T-helper 2 cell treated with Interferon-gamma antibody and Interleukin-4, amounts not matched to agents 5 μg/mL and 100 μg/mL, for 36 hours (primary cell): ENCODE measurements around the gene TMPRSS4.

ENCODE experiments used
- DNase-seq: peaks from one replicate; pipeline ENCODE4 v3.0.0; 2021; ENCODE audit warnings: low spot score
- H3K27ac Mint-ChIP-seq: one replicate; pipeline ENCODE4 v1.8.0; 2021; ENCODE audit warnings: mild to moderate bottlenecking, mixed read lengths
- H3K27me3 Mint-ChIP-seq: one replicate; pipeline ENCODE4 v1.8.0; 2021; ENCODE audit warnings: low read depth, mixed read lengths
- H3K36me3 Mint-ChIP-seq: one replicate; pipeline ENCODE4 v1.8.0; 2021; ENCODE audit warnings: low read depth, mixed read lengths
- H3K4me1 Mint-ChIP-seq: one replicate; pipeline ENCODE4 v1.8.0; 2021; ENCODE audit warnings: low read depth, mixed read lengths
- H3K4me3 Mint-ChIP-seq: one replicate; pipeline ENCODE4 v1.8.0; 2022; ENCODE audit warnings: mild to moderate bottlenecking, moderate library complexity, mixed read lengths
- H3K9me3 Mint-ChIP-seq: one replicate; pipeline ENCODE4 v1.8.0; 2021; ENCODE audit warnings: mixed read lengths

TMPRSS4 gene

GRCh38 chr11:118115048-118115447, 38.2 kb downstream of the TMPRSS4 start:
- Mint-ChIP-seq H3K27ac (no peak overlapping the region), H3K27me3 (peaks cover 7% of the 10 kb centered on the region), H3K4me1 (peaks cover 10% of the 10 kb centered on the region), H3K4me3 (no peak overlapping the region), H3K36me3 (no peaks in the 10 kb centered on the region), H3K9me3 (no peaks in the 10 kb centered on the region)
- DNase-seq = no peak

- Mint-ChIP-seq H3K4me3 (no peak overlapping the region), H3K27ac (no peak overlapping the region), H3K27me3 (peaks cover 11% of the 10 kb centered on the region), H3K9me3 (no peaks in the 10 kb centered on the region), H3K4me1 (peaks cover 10% of the 10 kb centered on the region), H3K36me3 (no peaks in the 10 kb centered on the region)
- no peak for DNase-seq
Observed at GRCh38 chr11:118117790-118118601, 41.1 kb downstream of the TMPRSS4 start.

- peaks cover 5% of the 10 kb centered on the region for H3K4me1 Mint-ChIP-seq
- no peak overlapping the region for H3K27ac Mint-ChIP-seq
- no peak for DNase-seq
- H3K4me3 Mint-ChIP-seq = no peak overlapping the region
- H3K9me3 Mint-ChIP-seq = no peaks in the 10 kb centered on the region
- no peaks in the 10 kb centered on the region for H3K36me3 Mint-ChIP-seq
- H3K27me3 Mint-ChIP-seq = peaks cover 9% of the 10 kb centered on the region
Observed at GRCh38 chr11:118120793-118121192, 43.9 kb downstream of the TMPRSS4 start.

- H3K36me3 Mint-ChIP-seq = no peaks in the 10 kb centered on the region
- H3K4me1 Mint-ChIP-seq = peaks cover 2% of the 10 kb centered on the region
- H3K27ac Mint-ChIP-seq = no peak overlapping the region
- no peaks in the 10 kb centered on the region for H3K9me3 Mint-ChIP-seq
- DNase-seq = no peak
- H3K4me3 Mint-ChIP-seq = no peak overlapping the region
- H3K27me3 Mint-ChIP-seq = peaks cover 16% of the 10 kb centered on the region
Observed at GRCh38 chr11:118124929-118125535, 48.2 kb downstream of the TMPRSS4 start.

GRCh38 chr11:118126082-118126838, 49.4 kb downstream of the TMPRSS4 start:
- Mint-ChIP-seq H3K4me1 (peaks cover 2% of the 10 kb centered on the region), H3K36me3 (no peaks in the 10 kb centered on the region), H3K9me3 (no peaks in the 10 kb centered on the region), H3K27ac (no peak overlapping the region), H3K4me3 (no peak overlapping the region), H3K27me3 (peaks cover 23% of the 10 kb centered on the region)
- no peak for DNase-seq

- Mint-ChIP-seq H3K36me3 (no peaks in the 10 kb centered on the region), H3K4me3 (no peak overlapping the region), H3K27me3 (peaks cover 22% of the 10 kb centered on the region), H3K27ac (no peak overlapping the region), H3K9me3 (no peaks in the 10 kb centered on the region), H3K4me1 (peaks cover 2% of the 10 kb centered on the region)
- DNase-seq = no peak
Observed at GRCh38 chr11:118128310-118128709, 51.4 kb downstream of the TMPRSS4 start.

- H3K27me3 Mint-ChIP-seq = peaks cover 24% of the 10 kb centered on the region
- no peaks in the 10 kb centered on the region for H3K9me3 Mint-ChIP-seq
- H3K4me3 Mint-ChIP-seq = no peak overlapping the region
- peaks cover 2% of the 10 kb centered on the region for H3K4me1 Mint-ChIP-seq
- no peaks in the 10 kb centered on the region for H3K36me3 Mint-ChIP-seq
- no peak overlapping the region for H3K27ac Mint-ChIP-seq
- DNase-seq = no peak
Observed at GRCh38 chr11:118128721-118129470, 52.0 kb downstream of the TMPRSS4 start.

GRCh38 chr11:118129471-118130172, 52.7 kb downstream of the TMPRSS4 start:
- Mint-ChIP-seq H3K27me3 (peaks cover 31% of the 10 kb centered on the region), H3K4me3 (no peak overlapping the region), H3K4me1 (peaks cover 2% of the 10 kb centered on the region), H3K36me3 (no peaks in the 10 kb centered on the region), H3K27ac (no peak overlapping the region), H3K9me3 (no peaks in the 10 kb centered on the region)
- DNase-seq = no peak

GRCh38 chr11:118132385-118133151, 55.7 kb downstream of the TMPRSS4 start:
- no peak for DNase-seq
- Mint-ChIP-seq H3K27me3 (peaks cover 37% of the 10 kb centered on the region), H3K4me3 (no peak overlapping the region), H3K27ac (no peak overlapping the region), H3K36me3 (no peaks in the 10 kb centered on the region), H3K4me1 (peaks cover 2% of the 10 kb centered on the region), H3K9me3 (no peaks in the 10 kb centered on the region)

GRCh38 chr11:118133816-118134215, 56.9 kb downstream of the TMPRSS4 start:
- Mint-ChIP-seq H3K4me1 (peaks cover 2% of the 10 kb centered on the region), H3K27me3 (peaks cover 36% of the 10 kb centered on the region), H3K9me3 (no peaks in the 10 kb centered on the region), H3K4me3 (no peak overlapping the region), H3K27ac (no peak overlapping the region), H3K36me3 (no peaks in the 10 kb centered on the region)
- no peak for DNase-seq

- no peak overlapping the region for H3K4me3 Mint-ChIP-seq
- H3K36me3 Mint-ChIP-seq = no peaks in the 10 kb centered on the region
- peaks cover 37% of the 10 kb centered on the region for H3K27me3 Mint-ChIP-seq
- no peak overlapping the region for H3K27ac Mint-ChIP-seq
- H3K9me3 Mint-ChIP-seq = no peaks in the 10 kb centered on the region
- H3K4me1 Mint-ChIP-seq = no peaks in the 10 kb centered on the region
- no peak for DNase-seq
Observed at GRCh38 chr11:118135051-118135795, 58.3 kb downstream of the TMPRSS4 start.

GRCh38 chr11:118135796-118136165, 58.9 kb downstream of the TMPRSS4 start:
- Mint-ChIP-seq H3K36me3 (no peaks in the 10 kb centered on the region), H3K27ac (no peak overlapping the region), H3K9me3 (no peaks in the 10 kb centered on the region), H3K4me1 (no peaks in the 10 kb centered on the region), H3K4me3 (no peak overlapping the region), H3K27me3 (peaks cover 38% of the 10 kb centered on the region)
- no peak for DNase-seq
